Measurements from ENCODE around the gene ZDHHC7. TPM values are rescaled to one million over a fixed set of nuclear protein-coding genes. Genes with fewer than 3 reads are reported as not detected.

ZDHHC7 gene
- total RNA-seq, 1 experiment from 2014 or later: 39.9 TPM

DNA sequence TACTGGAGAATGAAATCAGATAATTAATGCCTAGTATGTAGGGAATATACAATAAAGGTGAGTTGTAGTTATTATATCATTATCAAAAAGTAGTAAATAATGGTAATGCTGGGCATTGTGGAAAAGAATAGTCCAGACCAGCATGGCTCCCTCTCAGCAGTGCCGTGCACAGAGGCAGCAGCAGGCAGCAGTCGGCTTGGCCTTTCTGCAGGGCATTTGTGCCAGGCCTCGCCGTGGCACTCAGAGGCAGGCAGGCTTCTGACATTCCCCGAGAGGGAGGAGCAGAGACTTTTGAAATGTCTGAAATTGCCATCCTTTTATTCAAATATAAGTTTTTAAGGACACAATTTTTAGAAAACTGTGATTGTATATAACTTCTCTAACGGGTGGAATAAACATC lies 31.3 kb upstream of the ZDHHC7 start:
- Histone ChIP-seq H3K4me2 (ENCODE audit: low read length) (no peak overlapping the region), H3K4me3 (replicated peaks in 1 of 2; ENCODE audit: low read depth in 1 of 2, low read length in 2 of 2) (no peak overlapping the region), H3K9me2 (ENCODE audit: insufficient read depth) (no peaks in the 10 kb centered on the region), H3K36me3 (ENCODE audit: control insufficient read depth in 1 of 2, insufficient read depth in 2 of 2, low read length in 2 of 2) (no peaks in the 10 kb centered on the region), H3K27me3 (ENCODE audit: insufficient read depth, low read length) (no peaks in the 10 kb centered on the region; the same call in 1 of the 2 replicates), H4K20me1 (ENCODE audit: insufficient read depth) (no peaks in the 10 kb centered on the region), H3K27ac (ENCODE audit: low read depth, low read length) (no peak overlapping the region), H3K9ac (ENCODE audit: low read length) (no peak overlapping the region), H3K4me1 (ENCODE audit: control insufficient read depth in 1 of 2, insufficient read depth in 2 of 2, low read length in 2 of 2) (peaks cover under 1 to 4% of the 10 kb centered on the region in 2 experiments; a peak in 3 of 4 replicates), H3K79me2 (ENCODE audit: insufficient read depth, low read length) (no peaks in the 10 kb centered on the region), H2AFZ (ENCODE audit: low read depth, low read length, poor library complexity, severe bottlenecking) (no peak overlapping the region), H3K9me3 (ENCODE audit: control insufficient read depth in 1 of 2, insufficient read depth in 1 of 2, low read depth in 1 of 2, low read length in 2 of 2) (no peaks in the 10 kb centered on the region)
- ChIA-PET RAD21 (ENCODE audit: low non-redundant PET in 1 of 2, low total read pairs in 2 of 2, uncharacterized antibody in 2 of 2, unreplicated experiment in 2 of 2) (no interaction called here), POLR2A (no interaction called here), CTCF (no interaction called here)
- intact Hi-C loops (cut with micrococcal nuclease): no loop called here
- ATAC-seq (no peak), DNase-seq (ENCODE audit: low read depth, low spot score) (no peak)
- no TSS peak for BruUV-seq (replicated peaks)
- TF ChIP-seq, protein P1, sequence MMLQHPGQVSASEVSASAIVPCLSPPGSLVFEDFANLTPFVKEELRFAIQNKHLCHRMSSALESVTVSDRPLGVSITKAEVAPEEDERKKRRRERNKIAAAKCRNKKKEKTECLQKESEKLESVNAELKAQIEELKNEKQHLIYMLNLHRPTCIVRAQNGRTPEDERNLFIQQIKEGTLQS (IDR thresholded peaks at IDR 0.05): no peak
- TF ChIP-seq SP1 (IDR thresholded peaks at IDR 0.05; ENCODE audit: low read depth) (no peak), ZFX (IDR thresholded peaks at IDR 0.05) (no peak), JUND (IDR thresholded peaks at IDR 0.05) (no peak), SRF (IDR thresholded peaks at IDR 0.05; ENCODE audit: low read depth) (no peak), CEBPB (IDR thresholded peaks at IDR 0.05; ENCODE audit: low read depth) (no peak)
- TF ChIP-seq, protein P2, sequence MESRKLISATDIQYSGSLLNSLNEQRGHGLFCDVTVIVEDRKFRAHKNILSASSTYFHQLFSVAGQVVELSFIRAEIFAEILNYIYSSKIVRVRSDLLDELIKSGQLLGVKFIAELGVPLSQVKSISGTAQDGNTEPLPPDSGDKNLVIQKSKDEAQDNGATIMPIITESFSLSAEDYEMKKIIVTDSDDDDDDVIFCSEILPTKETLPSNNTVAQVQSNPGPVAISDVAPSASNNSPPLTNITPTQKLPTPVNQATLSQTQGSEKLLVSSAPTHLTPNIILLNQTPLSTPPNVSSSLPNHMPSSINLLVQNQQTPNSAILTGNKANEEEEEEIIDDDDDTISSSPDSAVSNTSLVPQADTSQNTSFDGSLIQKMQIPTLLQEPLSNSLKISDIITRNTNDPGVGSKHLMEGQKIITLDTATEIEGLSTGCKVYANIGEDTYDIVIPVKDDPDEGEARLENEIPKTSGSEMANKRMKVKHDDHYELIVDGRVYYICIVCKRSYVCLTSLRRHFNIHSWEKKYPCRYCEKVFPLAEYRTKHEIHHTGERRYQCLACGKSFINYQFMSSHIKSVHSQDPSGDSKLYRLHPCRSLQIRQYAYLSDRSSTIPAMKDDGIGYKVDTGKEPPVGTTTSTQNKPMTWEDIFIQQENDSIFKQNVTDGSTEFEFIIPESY (IDR thresholded peaks at IDR 0.05; ENCODE audit: extremely low read depth, insufficient replicate concordance, low read length): no peak

DNA sequence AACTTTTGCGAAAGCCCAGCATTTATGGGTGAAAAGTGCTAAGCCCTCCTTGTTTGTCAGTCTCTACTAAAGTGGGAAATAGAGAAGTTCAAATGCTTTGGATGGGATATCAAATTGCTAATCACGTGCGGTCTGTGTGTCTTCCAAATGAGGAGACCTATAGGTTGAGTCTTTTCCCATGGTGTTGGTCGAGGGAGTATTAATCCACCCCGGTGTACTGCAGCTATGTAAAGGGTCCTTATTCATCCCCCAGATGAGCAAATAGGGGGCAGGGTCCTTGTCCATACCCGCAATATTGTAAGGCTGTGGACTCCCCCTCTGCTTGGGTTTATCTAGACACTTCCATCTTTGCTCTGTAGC lies 30.8 kb upstream of the ZDHHC7 start:
- no peaks in the 10 kb centered on the region for H3K9me2 ChIP-seq (ENCODE audit: insufficient read depth)
- ChIA-PET RAD21 (ENCODE audit: low non-redundant PET in 1 of 2, low total read pairs in 2 of 2, uncharacterized antibody in 2 of 2, unreplicated experiment in 2 of 2) (no interaction called here), POLR2A (no interaction called here), CTCF (no interaction called here)
- no peak overlapping the region for H3K4me3 ChIP-seq (replicated peaks in 1 of 2; ENCODE audit: low read depth in 1 of 2, low read length in 2 of 2)
- H3K36me3 ChIP-seq (ENCODE audit: control insufficient read depth in 1 of 2, insufficient read depth in 2 of 2, low read length in 2 of 2): no peaks in the 10 kb centered on the region
- H4K20me1 ChIP-seq (ENCODE audit: insufficient read depth): no peaks in the 10 kb centered on the region
- TF ChIP-seq, protein P1 (IDR thresholded peaks at IDR 0.05): no peak
- TF ChIP-seq SIN3A (IDR thresholded peaks at IDR 0.05; ENCODE audit: low read depth) (no peak), TCF7L2 (IDR thresholded peaks at IDR 0.05; ENCODE audit: borderline replicate concordance, extremely low read depth, insufficient read depth, insufficient read length) (no peak), POLR2AphosphoS5 (IDR thresholded peaks at IDR 0.05; ENCODE audit: low read depth, low read length) (no peak), CBX3 (IDR thresholded peaks at IDR 0.05; ENCODE audit: low read depth) (no peak), ELF1 (IDR thresholded peaks at IDR 0.05; ENCODE audit: borderline replicate concordance, low read depth) (no peak), SP1 (IDR thresholded peaks at IDR 0.05; ENCODE audit: low read depth) (no peak), RAD21 (IDR thresholded peaks at IDR 0.05; ENCODE audit: low read depth) (no peak)
- DNase-seq (ENCODE audit: low read depth, low spot score) (no peak), ATAC-seq (no peak)
- H3K27ac ChIP-seq (ENCODE audit: low read depth, low read length): no peak overlapping the region
- H2AFZ ChIP-seq (ENCODE audit: low read depth, low read length, poor library complexity, severe bottlenecking): no peak overlapping the region
- H3K9ac ChIP-seq (ENCODE audit: low read length): no peak overlapping the region
- H3K9me3 ChIP-seq (ENCODE audit: control insufficient read depth in 1 of 2, insufficient read depth in 1 of 2, low read depth in 1 of 2, low read length in 2 of 2): no peaks in the 10 kb centered on the region
- peaks cover 5 to 9% of the 10 kb centered on the region in 2 experiments for H3K4me1 ChIP-seq (ENCODE audit: control insufficient read depth in 1 of 2, insufficient read depth in 2 of 2, low read length in 2 of 2)
- intact Hi-C loops (cut with micrococcal nuclease): no loop called here
- BruUV-seq (replicated peaks): no TSS peak
- no peaks in the 10 kb centered on the region; the same call in 1 of the 2 replicates for H3K27me3 ChIP-seq (ENCODE audit: insufficient read depth, low read length)
- H3K79me2 ChIP-seq (ENCODE audit: insufficient read depth, low read length): no peaks in the 10 kb centered on the region
- H3K4me2 ChIP-seq (ENCODE audit: low read length): no peak overlapping the region
